Activated CD4-positive, alpha-beta T cell treated with anti-CD3 and anti-CD28 coated beads, Interleukin-2, Interleukin-4, amounts not matched to agents 100 ng/mL and 50 ng/mL, durations not matched to agents 16 hours and 8 hours (primary cell): ENCODE data around the gene SNRNP48.

Source experiments
- DNase-seq: peaks from one replicate; pipeline ENCODE4 v3.0.0-alpha.2; 2020; ENCODE audit warnings: low spot score

The SNRNP48 gene

DNA sequence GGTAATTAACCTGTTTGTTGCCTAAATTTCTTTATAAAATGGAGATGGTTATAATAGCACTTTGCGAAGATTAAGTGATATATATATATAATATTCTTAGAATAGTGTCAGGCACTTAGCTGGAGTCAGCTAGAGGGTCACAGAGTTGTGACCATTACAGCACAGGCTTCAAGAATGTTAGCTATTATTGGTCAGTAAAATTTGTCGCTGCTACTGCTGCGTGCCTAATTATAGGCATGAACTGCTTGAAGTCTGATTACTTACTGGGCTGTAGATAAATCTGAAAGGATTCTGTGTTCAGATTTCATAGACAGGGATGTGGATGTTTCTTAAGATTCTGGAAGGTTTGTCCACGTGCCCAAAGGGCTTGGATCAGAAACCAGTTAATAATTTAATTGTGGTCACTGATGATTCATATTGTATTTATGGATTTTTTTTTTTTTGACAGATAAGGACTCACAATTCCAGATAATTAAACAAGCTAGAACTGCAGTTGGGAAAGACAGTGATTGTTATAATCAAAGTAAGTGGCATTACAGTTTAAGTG lies 4.7 kb downstream of the SNRNP48 start:
- no peak for DNase-seq

DNA sequence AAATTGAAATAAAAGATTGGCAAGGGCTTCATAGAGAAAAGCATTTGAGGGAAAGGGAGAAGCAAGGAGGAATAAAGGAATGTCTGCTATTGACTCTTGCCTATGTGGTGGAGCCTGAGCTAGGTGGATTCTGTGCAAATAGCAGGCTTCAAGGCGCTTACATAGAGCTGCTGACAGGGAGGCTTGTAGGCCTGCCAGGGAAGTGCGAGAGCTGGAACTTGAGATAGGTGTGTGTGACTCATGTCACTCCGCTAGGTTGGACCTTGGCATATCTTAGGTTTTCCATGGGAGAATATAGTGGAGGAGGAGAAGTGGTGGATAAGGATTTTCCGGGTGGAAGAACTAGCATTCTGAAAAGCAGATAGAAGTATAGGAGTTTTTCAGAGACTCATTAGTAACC lies 14.0 kb downstream of the SNRNP48 start:
- DNase-seq: no peak

DNA sequence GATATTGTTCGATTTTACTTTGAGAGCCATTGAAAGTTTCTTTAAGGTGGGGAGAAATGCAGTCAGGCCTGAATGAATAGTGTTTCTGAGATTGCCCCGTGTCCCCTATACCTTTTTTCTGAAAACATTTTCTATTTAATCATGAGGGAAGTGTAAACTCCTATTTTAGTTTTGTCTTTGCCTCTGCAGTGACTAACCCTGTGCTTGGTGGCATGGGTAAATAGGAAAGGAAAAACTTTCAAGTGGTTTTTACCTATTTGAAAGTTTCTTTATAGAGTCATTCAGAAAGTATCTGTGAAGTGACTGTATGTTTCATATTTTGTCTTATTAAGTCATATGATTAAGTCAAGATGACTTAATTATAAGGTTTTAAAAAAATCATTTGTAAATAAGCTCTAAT lies 14.5 kb downstream of the SNRNP48 start:
- DNase-seq: peak; percentile 51

DNA sequence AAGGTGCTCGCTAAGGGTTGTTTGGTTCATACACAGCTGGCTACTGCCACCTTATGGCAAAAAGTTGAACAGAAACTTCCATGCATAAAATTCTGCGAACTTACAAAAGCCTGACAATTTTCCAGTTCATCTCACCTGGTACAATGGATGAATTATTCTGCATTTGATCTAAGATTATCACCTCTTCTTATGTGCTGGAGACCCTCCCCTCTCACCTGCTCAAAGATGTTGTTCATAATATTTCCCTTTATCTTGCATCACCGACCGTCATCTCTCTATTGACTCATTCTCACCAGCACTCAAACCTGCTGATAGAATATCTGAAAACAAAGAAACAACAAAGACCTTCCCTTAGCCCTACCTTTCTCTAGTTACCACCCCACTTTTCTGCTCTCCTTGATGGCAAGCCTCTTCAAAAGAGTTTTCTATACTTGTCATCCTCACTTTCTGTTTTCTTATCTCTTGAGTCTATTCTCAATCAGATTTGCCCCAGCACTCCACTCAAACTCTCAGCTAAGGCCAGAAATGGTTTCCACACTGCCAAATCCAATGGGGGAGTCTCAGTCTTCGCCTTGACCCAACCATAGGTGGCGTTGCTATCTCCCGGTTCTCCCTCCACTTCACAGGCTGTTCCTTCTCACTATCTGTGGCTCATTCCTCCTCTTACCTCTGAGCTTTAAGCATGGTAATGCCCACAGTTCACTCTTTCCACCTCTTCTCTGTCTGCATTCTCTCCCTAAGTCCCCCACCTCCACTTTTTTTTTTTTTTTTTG lies 25.8 kb downstream of the SNRNP48 start:
- DNase-seq: peak; percentile 49

DNA sequence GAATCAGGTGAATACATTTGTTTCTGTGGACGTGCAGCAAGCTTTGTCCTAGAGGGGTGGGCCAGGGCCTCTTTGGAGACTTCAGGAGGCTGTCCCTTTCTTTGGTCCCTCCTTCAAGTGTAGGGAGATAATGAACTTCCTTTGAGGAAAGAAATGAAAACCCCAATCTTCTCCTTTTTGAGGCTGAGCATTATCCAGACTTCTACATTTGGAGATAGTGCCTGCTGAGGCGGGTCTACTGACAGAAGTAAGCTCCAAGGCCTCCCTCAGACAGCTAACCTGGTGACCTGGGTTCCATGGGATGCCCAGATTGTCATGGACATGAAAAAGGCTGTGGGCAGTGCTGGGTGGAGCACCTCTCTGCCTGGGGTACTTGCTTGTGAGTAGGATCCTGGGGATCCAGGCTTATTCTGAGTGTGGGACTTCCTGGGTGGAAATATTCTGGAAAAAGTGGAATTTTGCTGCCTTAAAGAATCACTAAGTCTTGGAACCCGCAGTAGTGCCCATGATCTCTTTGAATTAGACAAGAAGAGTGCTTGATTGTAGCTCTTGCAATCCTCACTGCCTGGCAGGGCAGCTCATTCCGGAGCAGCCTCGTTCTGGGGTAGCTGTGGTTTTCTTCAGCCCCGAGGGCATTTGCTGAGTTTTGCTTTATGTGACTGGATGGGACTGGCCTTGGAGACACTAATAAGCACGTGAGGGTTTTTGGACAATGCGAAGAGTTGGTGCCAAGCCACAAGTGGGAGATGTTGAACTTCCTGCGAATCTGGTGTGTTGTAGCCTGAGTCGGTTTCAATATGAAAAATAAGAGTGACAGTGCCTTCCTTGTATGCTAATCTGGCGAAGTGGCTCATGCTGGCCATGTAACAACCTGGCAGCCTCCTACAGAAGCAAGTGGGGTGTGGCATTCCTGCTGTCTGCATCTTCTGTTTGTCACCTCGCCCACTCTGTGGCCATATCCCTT lies 28.1 kb downstream of the SNRNP48 start:
- peak; percentile 55 for DNase-seq

DNA sequence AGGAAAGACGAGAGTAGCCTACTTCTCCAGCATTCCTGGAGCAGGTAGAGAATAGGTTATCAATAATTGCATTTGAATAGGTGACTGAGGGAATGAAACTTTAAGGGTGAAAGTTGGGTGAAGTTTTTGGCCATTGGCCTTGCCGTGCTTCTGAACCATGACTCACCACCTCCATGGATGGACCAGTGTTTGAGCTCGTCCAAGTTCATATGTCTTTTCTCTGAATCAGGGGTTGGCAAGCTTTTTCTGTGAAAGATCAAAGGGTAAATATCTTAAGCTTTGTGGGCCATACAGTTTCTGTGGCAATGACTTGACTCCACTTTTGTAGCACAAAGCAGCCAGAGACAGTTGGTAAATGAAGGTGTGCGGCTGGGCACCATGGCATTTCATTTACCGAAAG lies 31.8 kb downstream of the SNRNP48 start:
- DNase-seq: no peak

DNA sequence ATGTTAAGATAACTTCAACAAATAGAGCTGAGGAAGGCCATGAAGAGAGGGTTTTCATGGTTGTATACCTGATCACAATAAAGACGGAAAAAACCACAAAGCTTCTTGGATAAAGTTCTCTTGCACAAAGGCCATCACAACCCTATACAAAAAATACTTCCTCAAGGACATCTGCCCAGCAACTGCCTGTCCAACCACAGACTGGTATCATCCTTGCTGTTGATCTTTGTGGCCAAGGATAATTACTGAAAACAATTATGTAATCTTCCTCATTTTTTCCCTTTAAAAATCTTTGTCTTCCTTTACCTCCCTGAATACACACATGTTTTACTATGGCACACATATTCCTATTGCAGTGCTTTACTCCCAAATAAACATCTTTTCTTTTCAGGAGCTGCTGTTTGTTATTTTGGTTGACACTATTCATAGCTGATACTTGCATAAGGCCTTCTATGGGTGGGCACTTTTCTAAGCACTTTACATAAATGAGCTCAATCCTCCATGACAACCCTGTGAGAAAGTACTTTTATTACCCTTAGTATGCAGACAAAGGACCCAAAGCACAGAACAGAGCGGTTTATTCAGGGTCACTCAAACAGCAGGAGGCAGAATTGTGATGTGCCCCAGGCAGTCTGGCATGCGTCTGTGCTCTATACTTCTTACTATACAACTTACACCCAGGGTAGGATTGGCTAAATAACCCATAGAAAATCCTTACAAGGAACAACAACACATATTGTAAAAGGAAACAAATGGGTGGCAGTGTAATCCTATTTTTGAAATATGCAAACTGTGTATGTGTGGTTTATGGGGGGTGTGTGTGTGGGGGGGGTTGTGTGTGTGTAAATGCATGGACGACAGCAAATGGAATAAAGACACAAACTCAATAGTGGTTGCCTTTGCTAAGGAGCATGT lies 35.1 kb downstream of the SNRNP48 start:
- no peak for DNase-seq

DNA sequence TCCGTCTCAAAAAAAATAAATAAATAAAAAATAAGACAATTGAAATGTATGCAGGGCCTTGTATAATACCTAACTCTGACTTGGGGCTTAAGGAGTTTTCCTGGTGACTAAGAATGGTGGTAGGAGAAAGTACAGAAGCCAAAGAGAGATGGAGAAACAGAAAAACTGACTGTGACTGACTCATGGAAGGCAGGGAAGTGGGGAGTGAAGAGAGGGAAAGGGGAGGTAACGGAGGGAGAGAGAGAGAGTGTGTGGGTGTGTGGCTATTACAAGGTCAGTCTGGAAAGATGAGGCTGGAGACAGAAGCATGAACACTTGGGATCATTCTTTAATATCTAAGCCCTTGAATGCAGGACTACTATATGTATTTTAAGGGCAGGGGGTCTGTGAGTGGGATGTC lies 38.5 kb downstream of the SNRNP48 start:
- DNase-seq: no peak

DNA sequence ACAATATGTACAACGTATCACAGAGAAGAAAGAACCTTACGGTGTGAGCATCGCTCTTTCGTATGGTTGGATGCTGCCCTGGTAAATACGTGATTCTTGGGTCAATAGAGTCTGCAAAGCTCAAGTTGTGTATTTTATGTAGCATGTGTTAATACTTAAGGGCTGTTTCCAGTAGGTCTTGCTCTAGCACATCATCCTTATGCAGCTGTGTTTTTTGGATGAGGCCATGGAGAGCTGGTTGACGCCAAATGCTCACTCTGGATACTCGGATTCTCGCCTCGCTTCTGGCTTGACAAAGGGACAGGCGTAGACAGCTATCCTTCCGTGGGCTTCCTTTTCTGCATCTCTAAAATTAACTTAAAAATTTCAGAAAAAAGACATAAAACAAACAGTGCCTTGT lies 38.9 kb downstream of the SNRNP48 start:
- DNase-seq: no peak

DNA sequence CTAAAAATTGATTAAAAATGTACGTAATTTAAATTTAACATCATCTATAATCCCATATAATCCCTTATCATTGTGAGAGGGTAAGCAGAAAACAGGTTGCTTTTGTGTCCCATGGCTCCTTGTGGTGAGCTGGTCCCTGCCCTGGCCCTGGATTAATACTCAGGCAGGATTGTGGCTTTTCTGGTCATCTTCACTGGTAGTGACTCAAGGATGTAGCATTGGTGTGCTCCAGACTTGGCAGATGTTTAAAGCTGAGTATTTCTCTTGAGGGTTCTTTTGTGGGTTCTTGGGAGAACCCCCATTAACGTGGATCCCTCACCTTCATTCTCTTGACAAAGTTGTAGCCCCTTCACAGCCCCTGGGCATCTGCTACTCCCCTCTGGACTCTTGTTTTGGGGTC lies 39.3 kb downstream of the SNRNP48 start:
- no peak for DNase-seq

DNA sequence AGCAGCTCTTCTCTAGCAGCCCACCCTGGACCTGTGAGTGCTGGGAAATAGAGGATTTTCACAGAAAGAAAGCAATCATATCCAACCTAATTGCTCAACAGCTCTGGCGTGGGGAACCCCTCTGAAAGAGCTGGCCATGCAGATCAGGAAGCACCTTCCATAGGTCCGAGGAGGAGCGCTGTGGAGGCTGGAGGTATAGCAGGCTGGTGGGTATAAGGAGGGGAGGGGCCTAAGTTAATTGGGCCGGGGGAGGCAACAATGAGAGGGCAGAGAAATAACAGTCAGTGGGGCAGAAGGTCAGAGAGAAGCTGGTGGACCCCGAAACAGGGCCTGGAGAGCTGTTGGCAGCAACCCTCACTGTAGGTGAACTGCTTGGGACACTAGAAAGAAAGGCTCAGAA lies 40.8 kb downstream of the SNRNP48 start:
- no peak for DNase-seq

DNA sequence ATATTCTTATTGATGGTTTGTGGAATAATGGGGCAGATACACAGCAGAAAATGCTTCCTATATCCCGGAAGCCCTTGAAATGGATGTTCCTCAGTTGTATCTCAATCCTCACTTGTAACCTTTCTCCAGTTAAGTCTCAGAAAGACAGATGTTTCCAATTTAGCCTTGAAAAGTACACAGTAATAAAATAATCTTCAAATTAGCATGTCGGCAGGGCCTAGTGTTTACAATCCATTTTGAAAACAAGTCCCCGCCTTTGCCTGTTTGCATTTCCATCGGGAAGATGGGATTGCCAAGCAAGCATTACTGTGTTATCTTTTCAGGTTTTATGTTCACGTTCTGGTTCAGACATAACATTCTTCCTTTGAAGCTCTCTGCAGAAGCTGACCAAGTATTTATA lies 41.5 kb downstream of the SNRNP48 start:
- DNase-seq: no peak

DNA sequence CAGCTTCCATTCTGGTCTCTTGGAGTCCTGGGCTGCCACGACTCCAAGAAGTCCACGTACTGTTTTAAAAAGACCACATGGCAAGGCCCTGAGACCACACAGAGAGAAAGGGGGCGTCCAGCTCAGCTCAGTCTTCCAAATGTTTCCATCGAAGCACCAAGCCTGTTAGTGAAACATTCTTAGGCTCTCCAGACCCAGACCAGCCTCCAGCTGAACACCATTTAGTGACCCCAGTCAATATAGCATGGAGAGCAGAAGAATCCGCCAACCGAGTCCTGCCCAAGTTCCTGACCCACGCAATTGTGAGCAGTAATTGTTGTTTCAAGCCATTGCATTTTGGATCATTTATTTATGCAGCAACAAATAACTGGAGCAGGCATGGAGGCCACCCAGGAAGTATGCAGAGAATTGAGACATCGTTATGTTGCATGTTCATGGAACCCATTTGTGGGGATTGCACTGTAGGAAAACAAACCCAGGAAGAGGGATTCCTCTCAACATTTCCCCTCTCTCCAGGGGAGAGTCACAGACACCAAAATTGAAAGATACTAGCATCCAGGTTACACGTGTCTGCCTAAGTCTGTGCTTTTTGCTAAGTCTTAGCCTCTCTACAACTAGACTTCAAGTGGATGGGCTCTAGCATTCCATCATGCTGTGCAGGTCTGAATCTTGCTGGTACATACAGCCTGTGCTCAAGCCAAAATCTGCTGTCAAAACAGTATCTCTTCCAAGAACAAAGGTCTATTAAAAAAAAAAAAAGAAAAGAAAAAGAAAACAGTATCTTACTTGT lies 42.7 kb downstream of the SNRNP48 start:
- no peak for DNase-seq

DNA sequence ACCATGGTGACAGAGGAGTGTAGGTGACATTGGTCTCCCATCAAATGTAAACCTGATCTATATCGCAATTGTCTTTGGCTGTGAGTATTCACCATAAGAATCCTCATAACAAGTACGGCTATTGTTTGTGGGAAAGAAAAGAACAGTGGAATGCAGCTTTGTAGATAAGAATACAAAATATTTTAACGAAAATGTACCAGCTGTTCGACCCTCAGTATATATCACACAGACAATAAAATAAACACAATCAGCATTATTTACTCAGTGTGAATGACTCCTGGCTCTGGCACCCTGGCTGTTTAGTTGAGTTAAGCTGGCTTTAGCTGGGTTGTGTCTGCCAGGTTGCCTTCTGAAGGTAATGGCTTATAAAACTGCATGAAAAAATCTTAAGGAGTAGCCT lies 43.4 kb downstream of the SNRNP48 start:
- DNase-seq: no peak

DNA sequence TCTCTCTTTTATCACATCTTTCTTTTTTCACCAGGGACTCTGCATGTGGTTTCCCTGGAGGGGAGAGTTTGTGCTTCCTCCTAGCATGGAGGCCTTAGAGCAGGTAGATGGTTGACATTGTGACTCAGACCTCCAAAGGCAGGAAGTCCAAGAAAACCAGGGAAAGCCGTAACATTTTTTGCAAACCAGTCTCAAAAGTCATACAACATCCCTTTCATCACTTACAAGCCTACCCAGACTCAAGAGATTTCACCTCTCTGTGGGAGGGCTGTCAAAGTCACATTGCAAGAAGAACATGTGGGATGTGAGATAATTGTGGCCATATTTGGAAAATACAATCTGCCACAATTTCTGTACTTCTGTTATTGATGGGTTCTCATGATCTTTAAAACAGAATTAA lies 46.2 kb downstream of the SNRNP48 start:
- DNase-seq: no peak

DNA sequence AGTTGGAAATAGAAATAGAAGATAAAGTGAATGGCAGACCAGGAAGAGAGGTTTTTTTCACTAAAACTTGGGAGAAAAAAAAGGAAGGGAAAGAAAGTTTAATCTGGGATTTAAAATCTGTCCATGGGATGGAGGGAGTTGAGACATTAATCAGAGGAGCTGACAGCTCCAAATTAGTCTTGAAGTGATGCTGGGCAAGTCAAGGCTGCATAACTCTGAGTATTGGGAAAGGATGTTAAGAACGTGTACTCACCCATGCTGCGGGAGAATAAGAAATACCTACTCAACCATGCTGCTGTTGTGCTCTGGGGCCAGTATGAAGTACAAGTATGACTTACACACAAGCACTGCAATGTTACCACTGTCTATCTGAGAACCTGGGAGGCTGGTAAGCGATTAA lies 47.5 kb downstream of the SNRNP48 start:
- DNase-seq: no peak

DNA sequence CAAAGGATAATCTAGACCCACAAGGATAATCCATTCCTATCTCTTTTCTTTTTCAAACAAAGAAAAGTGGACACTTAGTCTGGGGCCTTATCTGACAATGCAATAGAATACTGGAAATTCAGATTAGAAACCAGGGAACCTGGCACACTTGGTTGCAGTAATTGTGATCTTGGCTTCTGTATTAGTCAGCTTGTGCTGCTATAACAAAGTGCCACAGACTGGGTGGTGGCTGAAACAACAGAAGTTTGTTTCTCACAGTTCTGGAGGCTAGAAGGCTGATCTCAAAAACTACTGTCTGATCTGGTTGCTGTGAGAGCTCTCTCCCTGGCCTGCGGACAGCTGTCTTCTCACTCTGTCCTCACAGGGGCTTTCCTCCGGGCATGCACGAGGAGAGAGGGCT lies 49.4 kb downstream of the SNRNP48 start:
- no peak for DNase-seq

DNA sequence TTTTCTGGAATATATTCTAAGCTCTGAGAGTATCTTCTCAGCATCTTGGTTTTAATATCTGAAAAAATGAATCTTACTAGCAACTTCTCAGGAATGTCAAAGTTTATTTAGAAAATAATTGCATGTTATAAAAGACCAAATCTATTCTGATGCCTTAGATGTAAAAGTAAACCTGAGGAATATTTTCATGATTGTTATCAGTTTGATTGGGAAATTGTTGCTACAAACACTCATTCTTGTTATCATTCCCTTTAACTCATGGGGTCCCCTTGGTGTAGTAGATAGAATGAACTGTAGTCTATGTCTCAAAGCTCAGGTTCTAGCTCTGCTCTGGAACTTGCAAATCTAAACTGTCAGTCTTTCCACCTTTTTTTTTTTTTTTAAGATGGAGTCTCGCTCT lies 50.0 kb downstream of the SNRNP48 start:
- no peak for DNase-seq

DNA sequence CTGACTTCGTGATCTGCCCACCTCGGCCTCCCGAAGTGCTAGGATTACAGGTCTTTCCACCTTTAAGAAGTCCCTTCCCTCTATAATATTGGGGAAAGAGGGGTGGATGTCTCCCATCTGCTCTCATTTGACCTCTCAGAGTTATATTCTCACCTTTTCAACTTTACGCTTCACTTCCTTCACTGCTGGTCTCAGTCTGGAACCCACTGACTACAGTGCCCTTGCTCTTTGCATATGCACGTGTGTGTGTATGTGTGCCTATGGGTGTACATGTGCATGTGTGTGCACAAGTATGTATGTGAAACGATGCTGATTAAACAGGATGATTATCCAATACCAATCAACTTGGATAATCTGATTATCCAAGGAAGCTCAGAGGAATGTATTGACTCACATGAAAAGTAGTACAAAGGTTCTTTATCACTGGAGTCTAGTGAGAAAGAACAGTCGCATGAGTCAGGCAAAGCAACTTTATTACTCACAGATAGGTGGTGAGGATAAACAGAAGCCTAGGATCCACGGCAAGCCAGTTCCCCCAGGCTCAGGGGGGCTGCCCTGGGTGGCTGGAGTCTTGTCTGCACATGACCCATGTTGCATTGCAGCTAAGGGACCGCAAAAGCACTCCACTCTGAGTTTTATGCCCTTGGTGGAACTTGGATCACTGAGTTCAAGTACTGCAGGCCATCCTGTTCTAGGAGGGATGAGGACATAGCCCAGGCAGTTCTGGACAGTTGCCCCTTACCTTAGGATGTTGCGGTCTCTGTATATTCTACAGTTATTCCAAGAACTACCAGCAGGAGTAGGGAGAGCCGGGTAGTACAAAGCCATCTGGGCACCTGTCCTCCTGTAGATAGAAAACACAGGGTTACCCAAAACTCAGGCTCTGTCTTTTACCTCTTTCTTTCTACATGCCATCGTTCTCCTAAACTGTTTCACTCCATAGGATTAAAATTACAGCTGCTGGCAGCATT lies 50.9 kb downstream of the SNRNP48 start:
- DNase-seq: no peak

DNA sequence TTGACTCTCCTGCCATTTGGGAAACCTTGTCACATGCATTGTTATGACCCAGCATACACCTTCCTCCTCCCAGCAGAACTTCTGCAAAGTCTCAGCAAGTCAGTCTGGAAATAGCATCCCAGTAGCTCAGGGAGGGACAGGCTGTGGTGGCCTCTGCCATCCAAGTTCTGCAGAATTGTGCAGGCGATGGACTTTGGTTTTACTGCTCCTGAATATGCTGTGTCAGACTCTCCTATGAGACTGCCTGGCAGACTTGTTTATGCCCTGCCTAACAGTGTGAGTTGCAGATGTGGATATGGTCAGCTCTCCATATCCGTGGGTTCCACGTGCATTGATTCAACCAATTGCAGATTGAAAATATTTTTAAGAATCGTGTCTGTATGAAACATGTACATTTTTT lies 52.8 kb downstream of the SNRNP48 start:
- no peak for DNase-seq
